T-helper 2 cell (primary cell): ENCODE results near the gene ACTR10.
A peak's percentile ranks its signal among the peaks of the same experiment; 100 is the strongest.

Experiments used
- DNase-seq, 5 experiments: peaks; one replicate each; pipeline versions ENCODE4 v3.0.0 to v3.0.0-alpha.2; 2012 to 2022
- total RNA-seq, 2 donors: gene quantifications; one replicate each; lab custom pipeline; 2026; lab: John Stamatoyannopoulos, UW

The ACTR10 gene
- total RNA-seq = 21.2 to 36.4 reads per million in 2 donors

GRCh38 chr14:58199726-58200479, at the start of gene ACTR10:
Gene ACTR10 (plus strand): TSS chr14:58200149. CDS start chr14:58200218, 69 bp downstream.
- peak; percentile 64 to 86 (median 79) for DNase-seq

- no peak for DNase-seq
Measured at GRCh38 chr14:58150243-58150805, 49.6 kb upstream of the ACTR10 start.

GRCh38 chr14:58151133-58152013, 48.6 kb upstream of the ACTR10 start:
- peak in 1 of 5 experiments; percentile 29 for DNase-seq

GRCh38 chr14:58152014-58152857, 47.7 kb upstream of the ACTR10 start, which contains the start of gene ARMH4:
Gene ARMH4 (minus strand): TSS chr14:58152213. CDS start chr14:58139358, 12,855 bp downstream.
- DNase-seq = peak; percentile 21 to 83 (median 43)

GRCh38 chr14:58160561-58160960, 39.4 kb upstream of the ACTR10 start:
- no peak for DNase-seq

- DNase-seq = peak; percentile 22 to 67 (median 53)
Measured at GRCh38 chr14:58166005-58166983, 33.7 kb upstream of the ACTR10 start.

- DNase-seq = no peak
Measured at GRCh38 chr14:58167057-58167456, 32.9 kb upstream of the ACTR10 start.

DNA sequence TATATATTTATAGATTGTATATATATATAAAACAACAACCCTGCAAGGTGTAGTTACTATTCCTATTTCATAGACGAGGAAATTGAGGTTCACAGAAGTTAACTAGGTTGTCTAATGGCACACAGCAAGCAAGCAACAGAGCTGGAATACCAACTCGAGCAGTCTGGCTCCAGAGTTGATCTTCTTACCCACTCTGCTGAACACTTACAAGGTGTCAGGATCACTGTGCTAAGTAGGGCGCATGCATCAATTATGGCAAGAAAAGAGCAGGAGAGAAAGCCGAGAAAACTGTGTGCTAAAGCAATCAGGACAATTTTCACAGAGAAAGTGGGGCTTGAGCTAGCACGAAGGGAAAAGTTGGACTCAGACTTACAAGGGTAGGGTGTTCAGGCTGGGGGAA, 32.1 kb upstream of the ACTR10 start:
- DNase-seq = no peak

DNA sequence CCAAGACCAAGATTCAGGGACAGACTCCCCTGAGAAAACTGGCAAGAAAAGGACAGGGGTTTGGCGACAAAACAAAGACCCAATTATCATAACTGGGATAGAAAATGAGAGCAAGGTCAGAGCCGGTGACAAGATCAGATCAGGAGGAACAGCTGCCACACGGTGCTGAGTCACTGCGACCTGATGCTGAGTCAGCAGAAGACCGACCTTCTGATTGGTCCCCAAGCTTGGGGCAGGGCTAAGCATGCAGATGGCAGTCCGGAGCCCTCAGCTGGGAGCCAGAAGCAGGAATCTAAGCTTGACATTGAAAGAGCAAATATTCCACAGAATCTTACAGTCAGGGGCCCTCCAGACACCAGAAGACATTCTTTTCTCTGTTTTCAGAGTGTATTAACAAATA, 28.9 kb upstream of the ACTR10 start:
- DNase-seq = peak in 3 of 5 experiments; percentile 6 to 74 (median 25)

DNA sequence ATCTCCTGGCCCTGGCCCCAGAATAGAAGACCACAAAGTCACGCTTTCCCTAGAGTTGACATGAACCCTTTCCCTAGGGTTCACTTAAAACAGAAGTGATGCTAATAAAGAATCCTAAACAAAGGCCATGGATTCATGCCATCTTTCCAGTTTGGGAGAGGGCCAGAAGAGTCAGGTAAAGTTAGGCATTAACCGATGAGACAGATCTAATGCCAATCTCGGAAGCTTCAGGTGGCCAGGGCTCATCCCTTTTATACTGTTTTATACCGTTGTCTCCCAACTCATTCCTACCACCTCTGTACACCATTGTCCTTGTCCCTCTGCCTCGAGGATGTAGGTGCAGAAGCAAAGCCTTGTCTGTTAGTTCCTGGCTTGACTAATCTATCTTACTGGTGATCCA, 22.8 kb upstream of the ACTR10 start:
- DNase-seq = no peak

DNA sequence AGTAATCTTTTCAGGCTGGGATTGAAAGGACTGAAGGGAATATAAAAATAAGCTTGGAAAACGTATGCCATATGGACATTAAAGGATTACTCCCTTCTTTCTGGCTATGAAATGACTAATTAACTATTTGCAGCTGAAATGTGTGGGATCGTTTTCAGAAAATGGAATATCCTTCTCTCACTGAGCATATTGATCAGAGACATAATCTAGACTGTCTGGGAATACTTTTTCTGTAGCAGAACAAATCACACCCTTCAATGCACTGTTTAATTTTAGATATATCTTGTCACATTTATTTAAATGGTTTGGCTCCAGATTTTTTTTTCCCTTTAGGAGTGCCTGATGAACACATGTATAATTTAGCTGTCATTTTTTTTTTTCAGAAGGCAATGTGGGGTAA, 10.8 kb upstream of the ACTR10 start:
- no peak for DNase-seq

DNA sequence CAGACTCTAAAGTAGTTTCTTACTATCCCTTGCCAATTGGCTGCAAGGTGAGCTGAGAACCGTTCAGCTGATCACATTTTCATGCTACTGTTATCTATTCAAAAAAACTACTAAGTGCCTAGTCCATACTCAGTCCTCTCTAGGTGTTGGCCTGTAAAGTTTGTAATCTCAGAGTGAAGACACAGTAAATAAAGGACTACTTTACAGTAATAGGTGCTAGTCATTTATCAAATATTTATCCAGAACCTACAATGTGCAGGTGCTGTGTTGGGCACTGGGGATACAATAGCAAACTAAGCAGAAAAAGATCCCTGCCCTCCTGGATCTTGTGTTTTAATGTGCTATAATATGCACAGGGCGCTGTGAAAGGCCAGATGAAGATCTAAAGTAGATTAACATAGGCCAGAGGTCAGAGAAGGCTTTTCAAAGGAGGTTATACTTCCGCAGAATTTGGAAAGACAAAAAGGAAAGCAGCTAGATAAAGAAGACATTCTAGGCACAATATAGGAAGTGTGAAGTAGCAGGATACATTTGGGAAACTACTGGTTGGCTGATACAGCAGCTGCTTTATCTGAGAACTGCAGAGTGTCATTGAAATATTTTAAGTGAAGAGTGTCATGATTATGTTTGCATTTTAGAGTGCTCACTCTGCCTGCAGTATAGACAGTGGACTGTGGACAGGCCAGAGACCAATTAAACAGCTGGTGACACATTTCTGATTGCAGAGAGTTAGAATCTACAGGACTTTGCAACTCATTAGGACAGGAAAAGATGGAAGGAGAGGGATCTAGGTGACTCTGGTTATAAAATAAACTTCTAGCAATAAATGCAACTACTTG, 8.0 kb upstream of the ACTR10 start:
- DNase-seq = no peak

DNA sequence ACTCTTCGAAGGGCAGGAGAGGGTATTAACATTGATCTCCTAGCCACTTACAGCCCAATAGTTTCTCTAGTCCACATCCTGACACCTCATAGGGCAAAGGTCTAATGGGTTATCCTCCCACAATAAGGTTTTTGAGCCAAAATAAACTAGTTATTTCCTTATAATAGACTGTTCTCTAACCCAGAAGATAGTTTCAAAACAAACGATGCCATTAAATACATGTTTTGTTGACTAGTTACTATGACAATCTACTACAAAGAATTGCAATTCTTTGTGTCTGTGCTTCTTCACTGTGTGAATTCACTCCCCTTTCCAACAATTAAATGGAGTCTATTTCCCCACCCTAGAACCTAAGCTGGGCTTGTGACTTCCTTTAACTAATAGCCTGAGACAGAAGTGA, 6.4 kb upstream of the ACTR10 start:
- DNase-seq = no peak

- DNase-seq = no peak
Measured at GRCh38 chr14:58196198-58196597, 3.8 kb upstream of the ACTR10 start.

GRCh38 chr14:58198086-58198485, 1.9 kb upstream of the ACTR10 start:
- peak in 1 of 5 experiments; percentile 66 for DNase-seq

GRCh38 chr14:58200480-58200841, 512 bp downstream of the ACTR10 start:
- no peak for DNase-seq

- DNase-seq = no peak
Measured at GRCh38 chr14:58200846-58201245, 897 bp downstream of the ACTR10 start.

DNA sequence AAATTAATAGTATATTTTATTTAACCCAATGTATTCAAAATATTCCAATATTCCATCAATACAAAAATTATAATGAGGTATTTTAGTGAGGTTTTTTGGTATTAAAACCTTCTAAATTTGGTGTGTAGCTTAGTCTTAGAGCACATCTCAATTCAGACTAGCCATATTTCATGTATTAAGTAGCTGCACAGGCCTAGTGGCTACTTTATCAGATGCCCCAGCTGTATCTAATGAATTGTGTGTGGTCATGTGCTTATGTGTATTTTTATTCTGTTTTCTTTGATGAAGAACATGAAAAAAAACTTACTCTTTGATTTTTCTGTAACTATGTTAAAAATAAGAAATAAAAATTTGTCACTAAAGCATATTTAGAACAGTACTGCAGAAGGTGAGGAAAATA, 13.2 kb downstream of the ACTR10 start:
- no peak for DNase-seq

GRCh38 chr14:58215191-58215914, 15.4 kb downstream of the ACTR10 start:
- DNase-seq = peak in 1 of 5 experiments; percentile 13
